PFSK-1 (cell line): ENCODE results near the gene NOL9.

Experiments
- FOXP2 ChIP-seq: optimal IDR thresholded peaks from 2 replicates; pipeline ENCODE3; 2011; ENCODE audit warnings: borderline replicate concordance, control low read depth, inconsistent platforms; ENCODE audit not compliant: insufficient read depth; ENCODE audit errors: extremely low read length, extremely low read depth
- POLR2AphosphoS5 ChIP-seq: IDR thresholded peaks from 2 replicates; pipeline ENCODE4 v1.6.1; 2012; ENCODE audit warnings: low read depth, mild to moderate bottlenecking, control low read depth, low read length, moderate library complexity
- SIN3A ChIP-seq: IDR thresholded peaks from 2 replicates; pipeline ENCODE4 v1.6.1; 2012; ENCODE audit warnings: mild to moderate bottlenecking, low read length, moderate library complexity, borderline replicate concordance; ENCODE audit not compliant: insufficient read depth
- TAF1 ChIP-seq: IDR thresholded peaks from 2 replicates; pipeline ENCODE4 v1.6.1; 2012; ENCODE audit warnings: low read length, control low read depth, borderline replicate concordance; ENCODE audit not compliant: insufficient read depth
- TF ChIP-seq, protein P1 (sequence below), 2 experiments: IDR thresholded peaks; 2 replicates each; pipeline versions ENCODE4 v1.6.1 to v1.8.0; 2011 to 2012; ENCODE audit warnings: low read depth in 2 of 2, low read length in 2 of 2, control low read depth in 1 of 2, inconsistent platforms in 1 of 2, mild to moderate bottlenecking in 1 of 2, moderate library complexity in 1 of 2; ENCODE audit not compliant: insufficient read depth in 1 of 2

Gene NOL9

DNA sequence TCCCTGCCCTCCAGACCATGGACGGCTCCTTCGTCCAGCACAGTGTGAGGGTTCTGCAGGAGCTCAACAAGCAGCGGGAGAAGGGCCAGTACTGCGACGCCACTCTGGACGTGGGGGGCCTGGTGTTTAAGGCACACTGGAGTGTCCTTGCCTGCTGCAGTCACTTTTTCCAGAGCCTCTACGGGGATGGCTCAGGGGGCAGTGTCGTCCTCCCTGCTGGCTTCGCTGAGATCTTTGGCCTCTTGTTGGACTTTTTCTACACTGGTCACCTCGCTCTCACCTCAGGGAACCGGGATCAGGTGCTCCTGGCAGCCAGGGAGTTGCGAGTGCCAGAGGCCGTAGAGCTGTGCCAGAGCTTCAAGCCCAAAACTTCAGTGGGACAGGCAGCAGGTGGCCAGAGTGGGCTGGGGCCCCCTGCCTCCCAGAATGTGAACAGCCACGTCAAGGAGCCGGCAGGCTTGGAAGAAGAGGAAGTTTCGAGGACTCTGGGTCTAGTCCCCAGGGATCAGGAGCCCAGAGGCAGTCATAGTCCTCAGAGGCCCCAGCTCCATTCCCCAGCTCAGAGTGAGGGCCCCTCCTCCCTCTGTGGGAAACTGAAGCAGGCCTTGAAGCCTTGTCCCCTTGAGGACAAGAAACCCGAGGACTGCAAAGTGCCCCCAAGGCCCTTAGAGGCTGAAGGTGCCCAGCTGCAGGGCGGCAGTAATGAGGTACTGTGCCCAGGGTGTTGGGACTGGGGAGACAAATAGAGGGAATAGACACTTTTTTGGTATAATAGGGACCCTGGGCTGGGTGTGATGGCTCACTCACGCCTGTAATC is 26.5 kb upstream of the NOL9 start:
- TF ChIP-seq SIN3A, result no peak
- no peak for TF ChIP-seq TAF1
- TF ChIP-seq FOXP2, result no peak
- TF ChIP-seq, protein P1, sequence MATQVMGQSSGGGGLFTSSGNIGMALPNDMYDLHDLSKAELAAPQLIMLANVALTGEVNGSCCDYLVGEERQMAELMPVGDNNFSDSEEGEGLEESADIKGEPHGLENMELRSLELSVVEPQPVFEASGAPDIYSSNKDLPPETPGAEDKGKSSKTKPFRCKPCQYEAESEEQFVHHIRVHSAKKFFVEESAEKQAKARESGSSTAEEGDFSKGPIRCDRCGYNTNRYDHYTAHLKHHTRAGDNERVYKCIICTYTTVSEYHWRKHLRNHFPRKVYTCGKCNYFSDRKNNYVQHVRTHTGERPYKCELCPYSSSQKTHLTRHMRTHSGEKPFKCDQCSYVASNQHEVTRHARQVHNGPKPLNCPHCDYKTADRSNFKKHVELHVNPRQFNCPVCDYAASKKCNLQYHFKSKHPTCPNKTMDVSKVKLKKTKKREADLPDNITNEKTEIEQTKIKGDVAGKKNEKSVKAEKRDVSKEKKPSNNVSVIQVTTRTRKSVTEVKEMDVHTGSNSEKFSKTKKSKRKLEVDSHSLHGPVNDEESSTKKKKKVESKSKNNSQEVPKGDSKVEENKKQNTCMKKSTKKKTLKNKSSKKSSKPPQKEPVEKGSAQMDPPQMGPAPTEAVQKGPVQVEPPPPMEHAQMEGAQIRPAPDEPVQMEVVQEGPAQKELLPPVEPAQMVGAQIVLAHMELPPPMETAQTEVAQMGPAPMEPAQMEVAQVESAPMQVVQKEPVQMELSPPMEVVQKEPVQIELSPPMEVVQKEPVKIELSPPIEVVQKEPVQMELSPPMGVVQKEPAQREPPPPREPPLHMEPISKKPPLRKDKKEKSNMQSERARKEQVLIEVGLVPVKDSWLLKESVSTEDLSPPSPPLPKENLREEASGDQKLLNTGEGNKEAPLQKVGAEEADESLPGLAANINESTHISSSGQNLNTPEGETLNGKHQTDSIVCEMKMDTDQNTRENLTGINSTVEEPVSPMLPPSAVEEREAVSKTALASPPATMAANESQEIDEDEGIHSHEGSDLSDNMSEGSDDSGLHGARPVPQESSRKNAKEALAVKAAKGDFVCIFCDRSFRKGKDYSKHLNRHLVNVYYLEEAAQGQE (IDR thresholded peaks at IDR 0.05; ENCODE audit: insufficient read depth in 1 of 2, low read depth in 2 of 2, low read length in 2 of 2), result 0 out of 4 replicates have a peak, but pooled peaks of 1 of the 2 experiments have one; percentile 12
- TF ChIP-seq POLR2AphosphoS5, result no peak

DNA sequence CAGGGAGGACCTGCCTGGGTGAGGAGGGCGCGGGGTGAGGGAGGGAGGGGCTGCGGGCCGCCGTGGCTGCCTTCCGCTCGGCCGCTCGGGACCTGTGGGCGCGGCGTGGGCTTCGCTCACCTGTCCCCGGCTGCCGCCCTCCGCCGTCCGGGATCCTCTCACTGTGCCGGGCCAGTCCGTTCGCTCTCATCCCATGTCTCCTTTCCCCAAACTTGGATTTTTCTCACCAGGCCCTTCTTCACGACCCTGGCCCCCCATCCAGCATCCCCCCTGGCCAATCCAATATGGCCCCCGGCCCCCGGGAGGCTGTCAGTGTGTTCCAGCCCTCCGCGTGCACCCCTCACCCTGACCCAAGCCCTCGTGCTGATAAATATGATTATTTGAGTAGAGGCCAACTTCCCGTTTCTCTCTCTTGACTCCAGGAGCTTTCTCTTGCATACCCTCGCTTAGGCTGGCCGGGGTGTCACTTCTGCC is 25.8 kb upstream of the NOL9 start:
- TF ChIP-seq TAF1, result no peak
- TF ChIP-seq FOXP2, result no peak
- no peak; the same call in 1 of the 2 replicates for TF ChIP-seq POLR2AphosphoS5
- TF ChIP-seq SIN3A, result no peak
- TF ChIP-seq, protein P1 (IDR thresholded peaks at IDR 0.05; ENCODE audit: insufficient read depth in 1 of 2, low read depth in 2 of 2, low read length in 2 of 2), result no peak

DNA sequence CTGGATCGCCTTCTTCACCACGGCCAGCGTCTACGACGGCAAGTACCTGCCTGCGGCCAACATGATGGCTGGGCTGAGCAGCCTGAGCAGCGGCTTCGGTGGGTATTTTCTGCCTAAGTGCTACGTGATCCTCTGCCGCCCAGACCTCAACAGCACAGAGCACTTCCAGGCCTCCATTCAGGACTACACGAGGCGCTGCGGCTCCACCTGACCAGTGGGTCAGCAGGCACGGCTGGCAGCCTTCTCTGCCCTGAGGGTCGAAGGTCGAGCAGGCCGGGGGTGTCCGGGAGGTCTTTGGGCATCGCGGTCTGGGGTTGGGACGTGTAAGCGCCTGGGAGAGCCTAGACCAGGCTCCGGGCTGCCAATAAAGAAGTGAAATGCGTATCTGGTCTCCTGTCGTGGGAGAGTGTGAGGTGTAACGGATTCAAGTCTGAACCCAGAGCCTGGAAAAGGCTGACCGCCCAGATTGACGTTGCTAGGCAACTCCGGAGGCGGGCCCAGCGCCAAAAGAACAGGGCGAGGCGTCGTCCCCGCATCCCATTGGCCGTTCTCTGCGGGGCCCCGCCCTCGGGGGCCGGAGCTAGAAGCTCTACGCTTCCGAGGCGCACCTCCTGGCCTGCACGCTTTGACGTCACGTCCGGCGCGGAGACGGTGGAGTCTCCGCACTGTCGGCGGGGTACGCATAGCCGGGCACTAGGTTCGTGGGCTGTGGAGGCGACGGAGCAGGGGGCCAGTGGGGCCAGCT is 25.2 kb upstream of the NOL9 start, which contains the start of gene ZBTB48:
Gene ZBTB48, plus strand, starts transcription at position 621 of the 745 bp plus-strand sequence. CDS start 616 bp downstream, outside the sequence.
- TF ChIP-seq SIN3A (no peak), TAF1 (peak; percentile 61; the same call in 1 of the 2 replicates), FOXP2 (peak; percentile 90), POLR2AphosphoS5 (peak; percentile 97)
- TF ChIP-seq, protein P1 (IDR thresholded peaks at IDR 0.05; ENCODE audit: insufficient read depth in 1 of 2, low read depth in 2 of 2, low read length in 2 of 2), result no peak

DNA sequence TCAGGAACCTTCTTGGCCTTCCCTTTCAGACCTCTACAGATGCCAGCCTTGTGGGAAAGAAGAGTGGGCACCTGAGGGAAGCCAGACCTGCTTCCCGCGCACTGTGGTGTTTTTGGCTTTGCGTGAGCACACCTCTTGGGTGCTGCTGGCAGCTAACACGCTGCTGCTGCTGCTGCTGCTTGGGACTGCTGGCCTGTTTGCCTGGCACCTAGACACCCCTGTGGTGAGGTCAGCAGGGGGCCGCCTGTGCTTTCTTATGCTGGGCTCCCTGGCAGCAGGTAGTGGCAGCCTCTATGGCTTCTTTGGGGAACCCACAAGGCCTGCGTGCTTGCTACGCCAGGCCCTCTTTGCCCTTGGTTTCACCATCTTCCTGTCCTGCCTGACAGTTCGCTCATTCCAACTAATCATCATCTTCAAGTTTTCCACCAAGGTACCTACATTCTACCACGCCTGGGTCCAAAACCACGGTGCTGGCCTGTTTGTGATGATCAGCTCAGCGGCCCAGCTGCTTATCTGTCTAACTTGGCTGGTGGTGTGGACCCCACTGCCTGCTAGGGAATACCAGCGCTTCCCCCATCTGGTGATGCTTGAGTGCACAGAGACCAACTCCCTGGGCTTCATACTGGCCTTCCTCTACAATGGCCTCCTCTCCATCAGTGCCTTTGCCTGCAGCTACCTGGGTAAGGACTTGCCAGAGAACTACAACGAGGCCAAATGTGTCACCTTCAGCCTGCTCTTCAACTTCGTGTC is 24.5 kb upstream of the NOL9 start:
- TF ChIP-seq, protein P1 (IDR thresholded peaks at IDR 0.05; ENCODE audit: insufficient read depth in 1 of 2, low read depth in 2 of 2, low read length in 2 of 2), result no peak
- TF ChIP-seq TAF1 (no peak), SIN3A (no peak), POLR2AphosphoS5 (no peak), FOXP2 (no peak)
